Aorta (tissue), 5 donors: ENCODE results near the gene EFTUD2. TPM values are rescaled to one million over a fixed set of nuclear protein-coding genes. Genes with fewer than 3 reads are reported as not detected.

ENCODE experiments used
- ATAC-seq: fragments of 200-7000 bp; cut with Tn5 transposase; one replicate; pipeline ENCODE4 v1.9.1; 2022; ENCODE audit warnings: moderate library complexity; ENCODE audit not compliant: low FRiP score
- DNase-seq, 2 donors: peaks; one replicate each; pipeline ENCODE4 v3.0.0-alpha.2; 2020
- H3K27ac ChIP-seq, 2 donors: one replicate each; pipeline ENCODE4 v1.5.1; 2013; ENCODE audit warnings: low read length in 2 of 2, mild to moderate bottlenecking in 2 of 2, moderate library complexity in 2 of 2, control low read depth in 1 of 2, inconsistent platforms in 1 of 2, low read depth in 1 of 2
- H3K27me3 ChIP-seq, 2 donors: one replicate each; pipeline ENCODE4 v1.6.1; 2013; ENCODE audit warnings: control low read depth in 1 of 2, low read length in 1 of 2, mild to moderate bottlenecking in 1 of 2, moderate library complexity in 1 of 2; ENCODE audit not compliant: insufficient read depth in 2 of 2, control insufficient read depth in 1 of 2
- H3K36me3 ChIP-seq, 2 donors: one replicate each; pipeline ENCODE4 v1.6.1; 2013; ENCODE audit warnings: control low read depth in 1 of 2, low read length in 1 of 2, mild to moderate bottlenecking in 1 of 2; ENCODE audit not compliant: insufficient read depth in 2 of 2, control insufficient read depth in 1 of 2
- H3K4me1 ChIP-seq, 2 donors: one replicate each; pipeline ENCODE4 v1.6.1; 2013; ENCODE audit warnings: low read length in 2 of 2, control low read depth in 1 of 2, mild to moderate bottlenecking in 1 of 2, moderate library complexity in 1 of 2; ENCODE audit not compliant: insufficient read depth in 2 of 2, control insufficient read depth in 1 of 2
- H3K4me3 ChIP-seq, 2 donors: one replicate each; pipeline ENCODE4 v1.5.1; 2013; ENCODE audit warnings: low read length in 2 of 2, control low read depth in 1 of 2, mild to moderate bottlenecking in 1 of 2
- H3K9me3 ChIP-seq: one replicate; pipeline ENCODE4 v1.6.1; 2013; ENCODE audit warnings: mild to moderate bottlenecking, low read length; ENCODE audit not compliant: control insufficient read depth
- WGBS, 2 donors: extraction: QIAGEN DNeasy Blood & Tissue Kit; methylation state at CpG; one replicate each; pipeline ENCODE4 v1.1.7; 2013; 5-methylcytosine and 5-hydroxymethylcytosine counted together
- intact Hi-C, 2 donors: fragments of 100-400 bp; cut with DNase I; formaldehyde crosslinking; loops; one replicate each; pipeline versions ENCODE4 v1.14.2 to v1.15.0; 2022
- polyA plus RNA-seq, 2 donors: library from polyadenylated mRNA; stranded (reverse); fragments of 200-250 nt; gene quantifications; one replicate each; pipeline ENCODE4 v1.2.3, GENCODE V29; 2013
- total RNA-seq, 2 donors: library from RNA; stranded (reverse); fragmentation: NEBNext Ultra II Directional; extraction: Animal tissue kit (Norgen Biotek cat#: 25700); gene quantifications; one replicate each; pipeline ENCODE4 v1.2.1, GENCODE V29; 2021
- donor health status: healthy with polysubstance abuse.
- donor health status: Bipolar disorder and iron deficiency.
- donor health status: DM: no; HTN: no; CAD: no.
- donor health status: DM: no; HTN: no; CAD: no.
- donor health status: DM: yes; HTN: yes; CAD: no.

Gene EFTUD2
- total and polyA plus RNA-seq, 4 donors: 17.8 to 78.6 (median 51.0) TPM

DNA sequence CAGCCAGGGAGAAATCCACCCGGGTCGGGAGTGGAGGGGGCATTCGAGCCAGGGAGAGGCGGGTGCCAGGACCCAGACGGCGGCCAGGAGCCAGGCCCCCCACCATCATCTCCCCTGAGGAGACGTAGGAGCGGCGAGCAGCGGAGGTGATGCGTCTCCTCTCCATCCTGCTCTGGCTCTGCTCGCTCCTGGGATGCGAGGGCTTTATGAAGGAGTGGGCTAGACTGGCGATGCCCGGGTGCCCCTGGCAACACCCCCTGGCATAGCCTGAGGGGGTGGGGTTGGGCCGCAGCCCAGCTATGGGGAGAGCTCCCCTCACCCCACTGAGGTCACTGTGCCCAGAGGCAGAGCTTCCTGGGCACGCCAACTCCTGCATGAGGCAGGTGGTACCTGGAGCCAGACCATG is 16.1 kb upstream of the EFTUD2 start, which contains the start of gene GFAP:
Gene GFAP, minus strand, starts transcription at position 180 of the 406 bp plus-strand sequence. Its CDS starts 14 bp downstream, at position 166.
- Histone ChIP-seq H3K36me3 (no peaks in the 10 kb centered on the region), H3K4me1 (no peaks in the 10 kb centered on the region), H3K9me3 (no peaks in the 10 kb centered on the region), H3K27me3 (no peaks in the 10 kb centered on the region), H3K4me3 (no peak within 1 kb of the TSS), H3K27ac (peak within 1 kb of the TSS; percentile 59 to 66)
- 42 to 43% methylated on average over 14 to 17 of the region's 17 CpGs for WGBS, 2 donors
- intact Hi-C loops: no loop called here
- peak; percentile 46 to 73 for DNase-seq
- ATAC-seq: no peak

DNA sequence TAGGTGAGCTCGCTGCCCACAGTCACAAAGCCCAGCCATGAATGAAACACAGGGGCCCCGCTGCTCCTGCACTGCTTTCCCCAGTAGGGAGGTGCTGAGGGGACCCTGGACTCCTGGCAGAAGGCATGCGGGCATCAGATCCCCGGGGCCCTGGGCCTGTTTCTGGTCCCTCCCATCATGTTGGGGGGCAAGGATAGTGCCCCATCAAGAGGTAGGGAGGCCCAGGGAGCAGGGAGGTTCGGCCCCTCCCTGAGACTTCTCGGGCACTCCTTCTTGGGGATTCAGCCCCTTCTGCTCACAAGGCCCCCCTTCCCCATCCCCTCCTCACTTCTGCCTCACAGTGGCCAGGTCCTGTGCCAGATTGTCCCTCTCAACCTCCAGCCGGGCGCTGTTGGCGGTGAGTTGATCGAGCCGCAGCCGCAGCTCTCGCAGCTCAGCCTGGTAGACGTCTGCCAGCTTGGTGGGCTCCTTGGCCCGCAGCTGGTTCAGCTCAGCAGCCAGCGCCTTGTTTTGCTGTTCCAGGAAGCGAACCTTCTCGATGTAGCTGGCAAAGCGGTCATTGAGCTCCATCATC is 15.5 kb upstream of the EFTUD2 start:
- peak; percentile 33 to 69 for DNase-seq
- intact Hi-C loops: no loop called here
- Histone ChIP-seq H3K36me3 (no peaks in the 10 kb centered on the region), H3K27ac (no peak overlapping the region), H3K4me1 (no peaks in the 10 kb centered on the region), H3K9me3 (no peaks in the 10 kb centered on the region), H3K27me3 (no peaks in the 10 kb centered on the region), H3K4me3 (no peak overlapping the region)
- WGBS, 2 donors: 37 to 44% methylated on average over 19 of the region's 19 CpGs
- no peak for ATAC-seq

DNA sequence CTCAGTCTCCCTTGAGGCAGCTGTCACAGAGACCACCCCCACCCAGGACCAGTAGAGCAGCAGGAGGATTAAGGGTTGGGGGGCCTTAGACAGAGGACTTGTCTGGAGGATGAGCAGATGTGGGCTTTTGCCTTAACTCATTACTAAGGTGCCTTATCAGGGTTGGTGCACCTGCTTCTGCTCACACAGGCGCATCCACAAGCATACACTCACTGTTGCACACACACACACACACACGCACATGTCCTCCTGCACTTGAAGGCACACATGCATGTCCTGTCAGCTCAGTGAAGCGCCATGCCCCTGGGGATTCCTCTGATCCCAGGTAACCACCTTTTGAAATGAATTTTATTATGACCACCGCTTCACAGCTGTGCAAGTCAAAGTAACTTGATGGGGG is 14.9 kb upstream of the EFTUD2 start:
- Histone ChIP-seq H3K9me3 (no peaks in the 10 kb centered on the region), H3K36me3 (no peaks in the 10 kb centered on the region), H3K4me1 (no peaks in the 10 kb centered on the region), H3K27ac (no peak overlapping the region), H3K27me3 (no peaks in the 10 kb centered on the region), H3K4me3 (no peak overlapping the region)
- peak in 1 of 2 donors; percentile 18 for DNase-seq
- intact Hi-C loops: no loop called here
- WGBS, 2 donors: 94 to 99% methylated on average over 4 of the region's 4 CpGs
- ATAC-seq: no peak

DNA sequence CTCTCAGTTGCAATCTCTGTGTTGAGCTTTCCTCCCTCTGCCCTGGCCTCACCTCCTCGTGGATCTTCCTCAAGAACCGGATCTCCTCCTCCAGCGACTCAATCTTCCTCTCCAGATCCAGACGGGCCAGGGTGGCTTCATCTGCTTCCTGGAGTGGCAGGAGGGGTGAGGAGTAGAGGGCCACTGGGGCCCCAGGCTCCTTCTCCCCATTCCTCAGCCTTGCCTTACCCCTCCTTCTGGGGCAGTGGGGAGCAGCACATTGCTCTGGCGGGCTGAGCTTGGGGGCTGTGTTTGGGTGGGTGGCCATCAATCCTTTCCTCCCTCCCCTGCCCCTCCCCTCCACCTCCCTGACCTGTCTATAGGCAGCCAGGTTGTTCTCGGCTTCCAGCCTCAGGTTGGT is 14.4 kb upstream of the EFTUD2 start:
- Histone ChIP-seq H3K4me1 (no peaks in the 10 kb centered on the region), H3K27me3 (no peaks in the 10 kb centered on the region), H3K36me3 (no peaks in the 10 kb centered on the region), H3K27ac (no peak overlapping the region), H3K9me3 (no peaks in the 10 kb centered on the region), H3K4me3 (no peak overlapping the region)
- no peak for ATAC-seq
- DNase-seq: peak; percentile 16 to 39
- 75 to 77% methylated on average over 6 of the region's 6 CpGs for WGBS, 2 donors
- intact Hi-C loops: no loop called here

DNA sequence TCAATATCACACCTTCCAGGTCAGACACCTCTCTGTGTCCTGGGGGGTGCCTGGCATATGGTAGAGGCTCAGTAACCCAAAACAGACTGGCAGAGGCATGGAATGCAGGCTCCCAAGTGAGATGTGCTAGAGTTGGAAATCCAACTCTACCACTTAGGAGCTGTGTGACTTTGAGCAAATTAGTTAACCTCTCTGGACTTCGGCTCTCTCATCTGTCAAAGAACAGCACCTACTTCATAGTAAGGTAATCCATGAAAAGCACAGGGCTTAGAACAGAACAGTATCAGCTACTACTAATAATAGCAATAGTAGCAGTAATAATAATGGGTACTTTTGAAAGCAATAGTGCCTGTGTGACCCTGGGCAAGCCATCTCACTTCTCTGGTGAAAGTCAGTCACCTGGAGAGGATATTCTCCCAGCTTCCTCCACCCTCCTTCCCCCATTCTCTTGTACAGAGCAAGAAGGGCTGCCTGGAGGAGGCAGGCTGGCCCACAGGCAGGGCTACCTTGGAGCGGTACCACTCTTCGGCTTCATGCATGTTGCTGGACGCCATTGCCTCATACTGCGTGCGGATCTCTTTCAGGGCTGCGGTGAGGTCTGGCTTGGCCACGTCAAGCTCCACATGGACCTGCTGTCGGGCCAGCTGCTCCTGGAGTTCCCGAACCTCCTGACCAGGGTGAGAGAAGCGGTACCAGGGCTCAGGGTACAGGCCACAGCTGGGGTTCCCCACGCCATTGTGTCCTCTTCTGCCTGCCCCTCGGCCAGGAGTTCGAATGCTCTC is 13.7 kb upstream of the EFTUD2 start:
- H3K9me3 ChIP-seq: no peaks in the 10 kb centered on the region
- intact Hi-C loops: no loop called here
- no peak overlapping the region for H3K27ac ChIP-seq
- WGBS, 2 donors: 92 to 96% methylated on average over 14 of the region's 14 CpGs
- ATAC-seq (no peak), DNase-seq (peak in 1 of 2 donors; percentile 49)
- no peaks in the 10 kb centered on the region for H3K36me3 ChIP-seq
- H3K27me3 ChIP-seq: no peaks in the 10 kb centered on the region
- H3K4me1 ChIP-seq: no peaks in the 10 kb centered on the region
- no peak overlapping the region for H3K4me3 ChIP-seq

DNA sequence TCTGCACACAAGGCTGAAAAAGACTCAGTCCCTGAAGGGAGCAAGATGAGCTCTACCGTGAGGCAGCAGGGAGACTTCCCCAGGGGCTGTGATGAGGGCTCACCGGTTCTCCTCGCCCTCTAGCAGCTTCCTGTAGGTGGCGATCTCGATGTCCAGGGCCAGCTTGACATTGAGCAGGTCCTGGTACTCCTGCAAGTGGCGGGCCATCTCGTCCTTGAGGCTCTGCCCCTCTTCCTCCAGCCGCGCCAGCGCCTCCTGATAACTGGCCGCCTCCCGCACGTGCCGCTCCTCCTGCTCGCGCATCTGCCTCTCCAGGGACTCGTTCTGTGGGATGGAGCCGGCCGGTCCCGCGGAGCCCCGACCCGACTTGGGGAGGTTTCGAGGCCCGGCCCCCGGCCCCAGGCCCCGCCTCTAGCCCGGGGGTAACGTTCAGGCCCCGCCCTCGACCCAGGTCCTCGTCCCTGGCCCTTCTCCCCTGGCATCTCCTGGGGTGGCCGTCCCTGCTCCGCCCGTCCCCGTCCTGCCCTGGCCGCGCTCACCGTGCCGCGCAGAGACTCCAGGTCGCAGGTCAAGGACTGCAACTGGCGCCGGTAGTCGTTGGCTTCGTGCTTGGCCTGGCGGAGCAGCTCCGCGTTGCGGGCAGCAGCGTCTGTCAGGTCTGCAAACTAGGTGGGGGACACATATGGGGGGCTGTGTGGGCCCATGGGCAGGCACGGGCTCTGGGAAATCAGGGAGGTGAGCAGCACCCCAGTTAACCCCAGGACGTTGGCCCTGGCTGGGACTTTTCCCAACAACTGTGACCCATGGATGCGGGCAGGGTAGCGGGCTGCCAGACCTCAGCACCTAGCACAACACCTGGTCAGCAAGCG is 12.1 kb upstream of the EFTUD2 start:
- no peak for ATAC-seq
- intact Hi-C loops: loop anchor here in 1 of 2 donors (2.0 kb wide), 1 partner anchor 185 kb away; no protein-coding TSS in a partner anchor
- H3K27ac ChIP-seq: no peak overlapping the region
- no peaks in the 10 kb centered on the region for H3K27me3 ChIP-seq
- H3K9me3 ChIP-seq: no peaks in the 10 kb centered on the region
- no peaks in the 10 kb centered on the region for H3K36me3 ChIP-seq
- WGBS, 2 donors: 39 to 40% methylated on average over 56 of the region's 56 CpGs
- peak; percentile 75 to 87 for DNase-seq
- H3K4me3 ChIP-seq: no peak overlapping the region
- no peaks in the 10 kb centered on the region for H3K4me1 ChIP-seq

DNA sequence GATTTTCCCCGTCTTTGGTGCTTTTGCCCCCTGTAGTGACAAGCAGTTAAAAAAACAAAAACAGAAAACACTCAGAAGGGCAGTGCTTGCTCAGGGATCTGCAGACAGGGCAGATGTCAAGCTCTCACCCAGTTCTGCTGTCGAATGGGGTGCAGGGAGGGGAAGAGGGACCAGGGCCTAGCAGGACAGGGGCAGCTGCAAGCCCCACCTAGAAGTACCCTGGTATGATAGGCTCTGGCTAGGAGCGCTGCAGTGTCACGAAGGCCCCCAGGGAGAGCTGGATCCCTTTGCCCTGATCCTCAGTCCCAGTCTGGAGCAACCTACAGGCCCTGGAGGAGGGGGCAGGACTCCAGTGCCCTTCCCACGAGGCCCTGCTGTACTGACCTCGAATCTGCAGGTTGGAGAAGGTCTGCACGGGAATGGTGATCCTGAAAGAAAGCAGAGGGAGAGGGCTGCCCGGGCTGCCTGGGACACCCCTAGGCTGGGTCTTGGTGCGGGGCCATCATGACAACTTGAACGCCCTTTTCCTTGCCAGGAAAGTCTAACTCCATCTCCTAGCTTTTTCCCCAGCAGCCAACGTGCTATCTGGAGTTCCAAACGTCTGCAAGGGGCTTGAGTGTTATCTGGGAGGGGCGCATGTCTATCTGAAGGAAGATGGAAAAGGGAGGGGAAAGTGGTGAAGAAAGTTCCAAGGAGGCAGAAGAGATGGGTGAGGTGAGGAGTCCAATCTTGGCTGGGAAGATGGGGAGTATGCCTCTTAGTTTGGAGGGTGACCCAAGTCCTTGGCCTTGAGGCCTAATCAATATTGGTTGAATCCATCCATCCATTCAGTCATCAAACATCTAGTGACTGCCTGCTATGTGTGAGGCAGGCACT is 11.2 kb upstream of the EFTUD2 start:
- Histone ChIP-seq H3K4me1 (no peaks in the 10 kb centered on the region), H3K4me3 (no peak overlapping the region), H3K27ac (no peak overlapping the region), H3K27me3 (no peaks in the 10 kb centered on the region), H3K9me3 (no peaks in the 10 kb centered on the region), H3K36me3 (no peaks in the 10 kb centered on the region)
- ATAC-seq: no peak
- DNase-seq: peak; percentile 24 to 33
- intact Hi-C loops: loop anchor here in 1 of 2 donors (2.0 kb wide), 1 partner anchor 186 kb away; no protein-coding TSS in a partner anchor
- WGBS, 2 donors: 78 to 84% methylated on average over 13 of the region's 13 CpGs

DNA sequence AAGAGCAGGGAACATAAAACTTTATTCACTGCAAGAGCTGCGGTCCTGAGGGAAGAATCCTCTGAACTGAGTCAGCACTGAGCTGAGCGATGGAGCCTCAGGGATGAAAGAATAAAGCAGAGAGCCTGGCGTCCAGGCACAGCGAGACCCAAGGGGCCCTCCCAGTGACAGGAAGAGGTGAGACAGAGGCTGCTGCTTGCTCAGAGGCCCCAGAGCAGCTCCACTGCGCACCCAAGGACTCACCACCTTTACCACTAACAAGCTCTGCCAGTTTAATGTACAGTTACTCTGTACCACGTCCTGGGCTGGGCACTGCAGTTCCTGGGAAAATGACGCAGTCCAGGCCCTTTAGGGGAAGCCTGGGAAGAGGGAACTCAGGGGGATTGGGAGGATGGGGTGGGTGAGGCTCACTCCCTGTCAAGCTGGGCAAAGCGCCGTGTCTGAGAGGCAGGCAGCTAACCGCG is 10.5 kb upstream of the EFTUD2 start:
- ATAC-seq: no peak
- 84 to 92% methylated on average over 11 of the region's 11 CpGs for WGBS, 2 donors
- Histone ChIP-seq H3K27ac (no peak overlapping the region), H3K36me3 (no peaks in the 10 kb centered on the region), H3K4me1 (no peaks in the 10 kb centered on the region), H3K9me3 (no peaks in the 10 kb centered on the region), H3K27me3 (no peaks in the 10 kb centered on the region), H3K4me3 (no peak overlapping the region)
- DNase-seq: peak in 1 of 2 donors; percentile 68
- intact Hi-C loops: loop anchor here in 1 of 2 donors (2.0 kb wide), 1 partner anchor 187 kb away; no protein-coding TSS in a partner anchor
